ENCODE data around the gene CCND2.

DNA sequence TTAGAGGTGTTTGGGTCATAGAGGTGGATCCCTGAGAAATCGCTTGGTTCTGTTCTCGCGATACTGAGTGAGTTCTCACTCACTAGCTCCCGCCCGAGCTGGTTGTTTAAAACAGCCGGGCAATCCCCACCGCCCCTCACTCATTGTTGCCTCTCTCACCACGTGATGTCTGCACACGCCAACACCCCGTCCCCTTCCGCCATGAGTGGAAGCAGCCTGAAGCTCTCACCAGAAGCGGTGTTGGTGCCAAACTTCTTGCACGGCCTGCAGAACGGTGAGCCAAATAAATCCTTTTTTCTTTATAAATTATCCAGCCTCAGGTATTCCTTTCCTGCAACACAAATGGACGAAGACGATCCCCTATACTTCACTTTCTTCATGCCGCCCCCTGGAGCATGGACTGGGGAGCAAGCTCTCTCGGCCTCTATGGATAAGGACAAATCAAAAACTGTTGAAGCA is 45.4 kb upstream of the CCND2 start:
- TF ChIP-seq EZH2 (IDR thresholded peaks at IDR 0.05) (no peak), POLR2AphosphoS5 (IDR thresholded peaks at IDR 0.05; ENCODE audit: borderline replicate concordance, low read depth, low read length) (no peak), FOXP2 (optimal IDR thresholded peaks at IDR 0.05; ENCODE audit: control extremely low read depth, extremely low read length, insufficient read depth) (no peak)
